ENCODE results near the gene ARHGAP15. TPM values are rescaled to one million over a fixed set of nuclear protein-coding genes. Genes with fewer than 3 reads are reported as not detected.

The ARHGAP15 gene
- total RNA-seq, 4 donors from 2014 or later: 1.2 to 6.0 (median 3.4) TPM

- no peak for DNase-seq (ENCODE audit: low spot score in 2 of 2)
- no peaks in the 10 kb centered on the region for H3K27me3 ChIP-seq
- TF ChIP-seq POLR2AphosphoS5 (IDR thresholded peaks at IDR 0.05): no peak
- no peak for TF ChIP-seq CTCF (IDR thresholded peaks at IDR 0.05)
- no peak for TF ChIP-seq EP300 (IDR thresholded peaks at IDR 0.05)
- no peak for TF ChIP-seq POLR2A (IDR thresholded peaks at IDR 0.05)
- H3K4me3 ChIP-seq: no peak overlapping the region
- peaks cover 4% of the 10 kb centered on the region for H3K4me1 ChIP-seq
- no peaks in the 10 kb centered on the region for H3K36me3 ChIP-seq
- WGBS: 100% methylated on average over 1 of the region's 1 CpG
- no peak overlapping the region for H3K27ac ChIP-seq
- H3K9me3 ChIP-seq: no peaks in the 10 kb centered on the region
Observed at GRCh38 chr2:143477714-143478443, 348.7 kb downstream of the ARHGAP15 start.

- Histone ChIP-seq H3K36me3 (no peaks in the 10 kb centered on the region), H3K4me3 (no peak overlapping the region), H3K9me3 (no peaks in the 10 kb centered on the region), H3K27me3 (no peaks in the 10 kb centered on the region), H3K4me1 (peaks cover 4% of the 10 kb centered on the region), H3K27ac (peak overlapping the region; percentile 63)
- no peak for DNase-seq (ENCODE audit: low spot score in 2 of 2)
- TF ChIP-seq POLR2AphosphoS5 (IDR thresholded peaks at IDR 0.05) (no peak), POLR2A (IDR thresholded peaks at IDR 0.05) (no peak), EP300 (IDR thresholded peaks at IDR 0.05) (no peak), CTCF (IDR thresholded peaks at IDR 0.05) (no peak)
- WGBS: 75% methylated on average over 2 of the region's 2 CpGs
Observed at GRCh38 chr2:143480086-143480485, 350.9 kb downstream of the ARHGAP15 start.

GRCh38 chr2:143480601-143481236, 351.5 kb downstream of the ARHGAP15 start:
- DNase-seq (ENCODE audit: low spot score in 2 of 2): no peak
- H3K27me3 ChIP-seq: no peaks in the 10 kb centered on the region
- H3K36me3 ChIP-seq: no peaks in the 10 kb centered on the region
- TF ChIP-seq CTCF (IDR thresholded peaks at IDR 0.05) (no peak), POLR2A (IDR thresholded peaks at IDR 0.05) (no peak), POLR2AphosphoS5 (IDR thresholded peaks at IDR 0.05) (no peak), EP300 (IDR thresholded peaks at IDR 0.05) (no peak)
- peaks cover 4% of the 10 kb centered on the region for H3K4me1 ChIP-seq
- H3K27ac ChIP-seq: peak overlapping the region; percentile 63
- no peaks in the 10 kb centered on the region for H3K9me3 ChIP-seq
- no peak overlapping the region for H3K4me3 ChIP-seq
- WGBS: 51% methylated on average over 2 of the region's 2 CpGs

GRCh38 chr2:143481237-143481623, 352.0 kb downstream of the ARHGAP15 start:
- 48% methylated on average over 6 of the region's 6 CpGs for WGBS
- Histone ChIP-seq H3K36me3 (no peaks in the 10 kb centered on the region), H3K9me3 (no peaks in the 10 kb centered on the region), H3K4me1 (peaks cover 4% of the 10 kb centered on the region), H3K4me3 (no peak overlapping the region), H3K27ac (peak overlapping the region; percentile 63), H3K27me3 (no peaks in the 10 kb centered on the region)
- DNase-seq (ENCODE audit: low spot score in 2 of 2): no peak
- TF ChIP-seq POLR2A (IDR thresholded peaks at IDR 0.05) (no peak), EP300 (IDR thresholded peaks at IDR 0.05) (no peak), CTCF (IDR thresholded peaks at IDR 0.05) (no peak), POLR2AphosphoS5 (IDR thresholded peaks at IDR 0.05) (no peak)

GRCh38 chr2:143481733-143482132, 352.5 kb downstream of the ARHGAP15 start:
- TF ChIP-seq CTCF (IDR thresholded peaks at IDR 0.05) (no peak), POLR2AphosphoS5 (IDR thresholded peaks at IDR 0.05) (no peak), POLR2A (IDR thresholded peaks at IDR 0.05) (no peak), EP300 (IDR thresholded peaks at IDR 0.05) (no peak)

More at GRCh38 chr2:143481733-143482132, 352.5 kb downstream of the ARHGAP15 start:
- H3K27me3 ChIP-seq: no peaks in the 10 kb centered on the region
- H3K4me1 ChIP-seq: peaks cover 4% of the 10 kb centered on the region
- no peaks in the 10 kb centered on the region for H3K36me3 ChIP-seq
- peak overlapping the region; percentile 63 for H3K27ac ChIP-seq
- DNase-seq (ENCODE audit: low spot score in 2 of 2): no peak
- H3K9me3 ChIP-seq: no peaks in the 10 kb centered on the region
- H3K4me3 ChIP-seq: no peak overlapping the region

Measured in suprapubic skin (tissue), 4 donors.